Stimulated activated CD8-positive, alpha-beta memory T cell treated with anti-CD3 and anti-CD28 coated beads, Interleukin-15, amount 100 ng/mL, for 48 hours (primary cell): ENCODE data around the gene SLC30A2.

Experiments
- DNase-seq, 2 donors: peaks; one replicate each; pipeline ENCODE4 v3.0.0-alpha.2; 2020; ENCODE audit warnings: low read depth in 2 of 2

The SLC30A2 gene

GRCh38 chr1:26041401-26041800 lies 4.5 kb downstream of the SLC30A2 start:
- DNase-seq = no peak

- no peak for DNase-seq
These were observed 7.0 kb downstream of the SLC30A2 start for GRCh38 chr1:26038904-26039303.

- no peak for DNase-seq
These were observed 7.4 kb downstream of the SLC30A2 start for GRCh38 chr1:26038477-26038876.

- no peak for DNase-seq
These were observed 8.0 kb downstream of the SLC30A2 start for GRCh38 chr1:26037904-26038303.

- DNase-seq = no peak
These were observed 9.1 kb downstream of the SLC30A2 start for GRCh38 chr1:26036756-26037281.

- DNase-seq = peak; percentile 49 to 65
These were observed 9.8 kb downstream of the SLC30A2 start for GRCh38 chr1:26035959-26036755.

- DNase-seq = peak; percentile 84 to 88
These were observed 10.5 kb downstream of the SLC30A2 start for GRCh38 chr1:26035203-26035958.

GRCh38 chr1:26034504-26035202 lies 11.3 kb downstream of the SLC30A2 start:
- no peak for DNase-seq

- no peak for DNase-seq
These were observed 13.1 kb downstream of the SLC30A2 start for GRCh38 chr1:26032656-26033357.

- no peak for DNase-seq
These were observed 14.2 kb downstream of the SLC30A2 start for GRCh38 chr1:26031611-26032220.

GRCh38 chr1:26031196-26031595 lies 14.7 kb downstream of the SLC30A2 start:
- no peak for DNase-seq

- no peak for DNase-seq
These were observed 15.9 kb downstream of the SLC30A2 start for GRCh38 chr1:26029864-26030481.

- no peak for DNase-seq
These were observed 16.7 kb downstream of the SLC30A2 start for GRCh38 chr1:26029054-26029863.

- DNase-seq = no peak
These were observed 17.4 kb downstream of the SLC30A2 start for GRCh38 chr1:26028490-26028980.

GRCh38 chr1:26027716-26028489 lies 18.0 kb downstream of the SLC30A2 start:
- no peak for DNase-seq

GRCh38 chr1:26025517-26025916 lies 20.4 kb downstream of the SLC30A2 start:
- DNase-seq = no peak

- no peak for DNase-seq
These were observed 20.9 kb downstream of the SLC30A2 start for GRCh38 chr1:26025060-26025459.

GRCh38 chr1:26023826-26024225 lies 22.1 kb downstream of the SLC30A2 start:
- DNase-seq = no peak

GRCh38 chr1:26023009-26023408 lies 22.9 kb downstream of the SLC30A2 start:
- no peak for DNase-seq
